AG04449 (cell line): ENCODE measurements around the gene GOLGA5.
"Not testable (repeated sequence)": the region's sequence is repeated elsewhere in the genome, so short reads cannot be mapped to it uniquely, and the experiment has no call there.

ENCODE experiments used
- CTCF ChIA-PET: fragments of 350-600 bp; formaldehyde crosslinking; extraction: SDS; loops from one replicate; lab custom pipeline; 2021; ENCODE audit warnings: antibody characterized with exemption; lab: Yijun Ruan, JAX
- POLR2A ChIA-PET: fragments of 400-600, 350-600 bp; formaldehyde crosslinking; extraction: SDS; loops from one replicate; lab custom pipeline; 2020; ENCODE audit warnings: antibody characterized with exemption, inconsistent platforms; lab: Yijun Ruan, JAX
- DNase-seq: peaks from one replicate; pipeline ENCODE4 v3.0.0-alpha.2; 2010; ENCODE audit warnings: low read depth, low spot score
- H3K4me3 ChIP-seq: 2 replicates; pipeline ENCODE4 v1.5.1; 2011; ENCODE audit warnings: low read depth, mild to moderate bottlenecking, control low read depth, low read length
- CTCF ChIP-seq: IDR thresholded peaks from one replicate; pipeline ENCODE4 v1.5.1; 2011; ENCODE audit warnings: mild to moderate bottlenecking, moderate library complexity, low read length, control low read depth, inconsistent platforms; ENCODE audit not compliant: insufficient read depth; ENCODE audit errors: missing control alignments

GOLGA5 gene

GRCh38 chr14:92793709-92794546 is at the start of gene GOLGA5:
Gene GOLGA5, plus strand, starts transcription at chr14:92794305. Its CDS starts 3,133 bp downstream, at chr14:92797438.
- DNase-seq: peak; percentile 86
- TF ChIP-seq CTCF: no peak
- H3K4me3 ChIP-seq: peak within 1 kb of the TSS; percentile 100
- CTCF ChIA-PET: interaction anchor here (1.0 to 15.2 kb wide), 3 partner anchors 9 to 107 kb away, joined by 3 to 402 read pairs (median 4); no protein-coding TSS in a partner anchor
- POLR2A ChIA-PET: interaction anchor here (0.6 kb wide), 2 partner anchors 15 to 84 kb away, joined by 3 to 4 read pairs; no protein-coding TSS in a partner anchor

- H3K4me3 ChIP-seq: peak overlapping the region; percentile 85
- ChIA-PET CTCF (interaction anchor here (0.7 to 3.8 kb wide), 6 partner anchors 24 to 61 kb away, joined by 3 to 14 read pairs (median 4); no protein-coding TSS in a partner anchor), POLR2A (interaction anchor here (0.8 to 2.0 kb wide), 5 partner anchors 12 to 626 kb away, joined by 3 to 14 read pairs (median 5); partner anchors contain the start of genes CPSF2 and NDUFB1)
- DNase-seq: no peak
- no peak for TF ChIP-seq CTCF
Observed at GRCh38 chr14:92747701-92748258, 46.3 kb upstream of the GOLGA5 start.

- ChIA-PET POLR2A (interaction anchor here (0.6 to 2.0 kb wide), 16 partner anchors 11 to 708 kb away, joined by 3 to 14 read pairs (median 4); partner anchors contain the start of genes CPSF2 and NDUFB1), CTCF (interaction anchor here (0.7 to 3.8 kb wide), 6 partner anchors 24 to 61 kb away, joined by 3 to 14 read pairs (median 4); no protein-coding TSS in a partner anchor)
- peak; percentile 66 for DNase-seq
- no peak for TF ChIP-seq CTCF
- H3K4me3 ChIP-seq: peak within 1 kb of the TSS; percentile 85
Observed at GRCh38 chr14:92748259-92749016, 45.7 kb upstream of the GOLGA5 start, which contains the start of gene LGMN. Gene LGMN, minus strand, starts transcription at chr14:92748627. Its CDS starts 15,841 bp downstream, at chr14:92732786.

- H3K4me3 ChIP-seq, DNase-seq, POLR2A ChIA-PET: not testable (repeated sequence)
- CTCF ChIA-PET: interaction anchor here (1.0 to 3.8 kb wide), 5 partner anchors 9 to 63 kb away, joined by 4 to 14 read pairs (median 4); no protein-coding TSS in a partner anchor
Observed at GRCh38 chr14:92750222-92750728, 43.8 kb upstream of the GOLGA5 start.

GRCh38 chr14:92750994-92751400 is 43.1 kb upstream of the GOLGA5 start:
- H3K4me3 ChIP-seq: no peak overlapping the region
- CTCF ChIA-PET: interaction anchor here (1.0 to 3.8 kb wide), 5 partner anchors 8 to 64 kb away, joined by 4 to 14 read pairs (median 4); no protein-coding TSS in a partner anchor
- no peak for DNase-seq
- POLR2A ChIA-PET: no interaction called here
- TF ChIP-seq CTCF: no peak

- TF ChIP-seq CTCF: no peak
- DNase-seq: no peak
- POLR2A ChIA-PET: no interaction called here
- H3K4me3 ChIP-seq: no peak overlapping the region
- CTCF ChIA-PET: interaction anchor here (1.5 kb wide), 1 partner anchor 11 kb away, joined by 4 read pairs; no protein-coding TSS in a partner anchor
Observed at GRCh38 chr14:92751819-92752218, 42.3 kb upstream of the GOLGA5 start.
